Spleen (tissue), 11 donors: ENCODE data around the gene HMX3. TPM values are rescaled to one million over a fixed set of nuclear protein-coding genes. Genes with fewer than 3 reads are reported as not detected.

ENCODE experiments used
- DNase-seq: peaks from one replicate; pipeline ENCODE4 v3.0.0-alpha.2; 2020
- H3K27ac ChIP-seq, 8 donors: fragments of 200-600 bp; sonication (generic) in 7 of 8; 1 replicate in 4 of 8; 2 replicates in 4 of 8; pipeline versions ENCODE4 v1.5.0 to v1.8.0; 2016 to 2021; ENCODE audit warnings: inconsistent platforms in 4 of 8, mild to moderate bottlenecking in 4 of 8, moderate library complexity in 1 of 8
- H3K27me3 ChIP-seq, 7 donors: fragments of 200-600 bp; sonication (generic) in 6 of 7; replicated peaks in 1 of 7; 1 replicate in 4 of 7; 2 replicates in 3 of 7; pipeline versions ENCODE4 v1.5.0 to v1.8.0; 2016 to 2021; ENCODE audit warnings: inconsistent platforms in 3 of 7, mild to moderate bottlenecking in 1 of 7
- H3K36me3 ChIP-seq, 6 donors: fragments of 200-600 bp; sonication (generic) in 5 of 6; 1 replicate in 4 of 6; 2 replicates in 2 of 6; pipeline versions ENCODE4 v1.5.0 to v1.8.0; 2016 to 2021; ENCODE audit warnings: inconsistent platforms in 2 of 6
- H3K4me1 ChIP-seq, 6 donors: fragments of 200-600 bp; sonication (generic) in 5 of 6; 1 replicate in 3 of 6; 2 replicates in 3 of 6; pipeline versions ENCODE4 v1.5.0 to v1.8.0; 2016 to 2021; ENCODE audit warnings: inconsistent platforms in 3 of 6
- H3K4me3 ChIP-seq, 8 donors: fragments of 200-600 bp; sonication (generic) in 7 of 8; 1 replicate in 4 of 8; 2 replicates in 4 of 8; pipeline versions ENCODE4 v1.5.0 to v1.8.0; 2016 to 2021; ENCODE audit warnings: inconsistent platforms in 4 of 8, mild to moderate bottlenecking in 4 of 8, moderate library complexity in 2 of 8
- H3K9me3 ChIP-seq, 8 donors: fragments of 200-600 bp; sonication (generic) in 7 of 8; 1 replicate in 4 of 8; 2 replicates in 4 of 8; pipeline versions ENCODE4 v1.5.0 to v1.8.0; 2016 to 2021; ENCODE audit warnings: inconsistent platforms in 4 of 8
- POLR2A ChIP-seq, 3 donors: fragments of 450-650 bp; IDR thresholded peaks; one replicate each; pipeline ENCODE4 v1.5.1; 2017; ENCODE audit warnings: antibody characterized with exemption in 3 of 3, mild to moderate bottlenecking in 1 of 3
- POLR2AphosphoS5 ChIP-seq, 3 donors: sonication (generic); formaldehyde crosslinking; IDR thresholded peaks; one replicate each; pipeline ENCODE4 v1.5.1; 2017; ENCODE audit warnings: antibody characterized with exemption in 3 of 3
- WGBS, 5 donors: extraction: QIAGEN DNeasy Blood & Tissue Kit in 3 of 5; methylation state at CpG; one replicate each; pipeline versions ENCODE4 v1.1.5 to v1.1.7; 2013 to 2018; 5-methylcytosine and 5-hydroxymethylcytosine counted together
- intact Hi-C: fragments of 100-400 bp; cut with DNase I; formaldehyde crosslinking; loops from one replicate; pipeline ENCODE4 v1.15.0; 2023; ENCODE audit warnings: low total_unique reads
- polyA plus RNA-seq, 3 donors: library from polyadenylated mRNA; stranded (reverse); fragments of 200-250 nt; gene quantifications; one replicate each; pipeline ENCODE4 v1.2.1, GENCODE V29; 2013
- total RNA-seq, 7 donors: library from RNA; depleted of rRNA in 3 of 7; stranded (reverse); fragments of >200 nt in 3 of 7; fragmentation: NEBNext Ultra II Directional in 4 of 7; extraction: Animal tissue kit (Norgen Biotek cat#: 25700) in 4 of 7; gene quantifications; one replicate each; pipeline versions ENCODE4 v1.1.0 to v1.2.1, GENCODE V29; 2016 to 2021
- TF ChIP-seq, protein P1 (sequence below), 11 experiments: fragments of 200-600 bp in 7 of 11; fragments of 450-650 bp in 4 of 11; sonication (generic) in 4 of 11; IDR thresholded peaks in 8 of 11; conservative IDR thresholded peaks in 3 of 11; 1 replicate in 7 of 11; 2 replicates in 4 of 11; pipeline versions ENCODE4 v1.4.0 to v1.8.0; 2016 to 2021; ENCODE audit warnings: antibody characterized with exemption in 11 of 11, inconsistent platforms in 4 of 11, mild to moderate bottlenecking in 1 of 11
- donor health status: healthy with polysubstance abuse.
- donor health status: DM: no; HTN: no; CAD: no; lungs with moderate emphysema.
- donor health status: DM: no; HTN: no; CAD: no.
- donor health status: Bipolar disorder and iron deficiency.
- donor health status: healthy.
- donor health status: DM: no; HTN: no; CAD: no.
- donor health status: DM: yes; HTN: yes; CAD: no.

The HMX3 gene
- total and polyA plus RNA-seq, 10 donors, result not detected

DNA sequence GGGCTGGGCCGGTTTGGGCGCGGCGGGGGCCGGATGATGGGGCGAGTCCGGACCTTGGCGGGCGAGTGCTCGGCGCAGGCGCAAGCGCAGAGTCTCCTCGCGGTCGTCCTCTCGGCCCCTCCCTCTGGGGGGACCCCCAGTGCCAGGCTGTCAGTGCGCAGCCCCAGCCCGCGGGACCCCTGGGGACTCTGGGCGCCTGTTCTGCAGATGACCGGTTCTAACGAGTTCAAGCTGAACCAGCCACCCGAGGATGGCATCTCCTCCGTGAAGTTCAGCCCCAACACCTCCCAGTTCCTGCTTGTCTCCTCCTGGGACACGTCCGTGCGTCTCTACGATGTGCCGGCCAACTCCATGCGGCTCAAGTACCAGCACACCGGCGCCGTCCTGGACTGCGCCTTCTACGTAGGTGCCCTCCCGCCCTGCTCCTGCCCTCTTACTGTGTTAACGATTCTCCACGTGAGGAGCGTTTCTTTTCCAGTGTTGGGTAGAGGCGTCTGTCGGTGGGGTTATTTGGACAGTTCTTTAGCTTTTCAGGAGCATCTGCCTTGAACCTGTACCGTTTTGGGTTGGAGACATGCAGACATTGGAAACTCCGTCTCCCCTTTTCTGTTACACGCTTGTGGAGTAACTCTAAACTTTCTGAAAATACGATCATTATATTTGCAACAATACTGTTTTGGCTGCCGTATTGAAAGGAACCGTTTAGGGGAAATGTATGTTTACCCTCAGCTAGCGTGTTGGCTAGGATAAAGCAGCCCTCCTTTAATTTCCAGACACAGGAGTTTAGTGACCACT, 19.1 kb downstream of the HMX3 start:
- Histone ChIP-seq H3K9me3 (no peaks in the 10 kb centered on the region), H3K36me3 (peaks cover 0 to 44% (median 24%) of the 10 kb centered on the region in 6 donors), H3K4me3 (peak overlapping the region; percentile 88 to 97 (median 94)), H3K4me1 (peaks cover 32 to 77% (median 69%) of the 10 kb centered on the region in 6 donors), H3K27me3 (peaks cover 13 to 36% (median 30%) of the 10 kb centered on the region in 7 donors), H3K27ac (peak overlapping the region; percentile 91 to 97 (median 95))
- peak; percentile 95 for DNase-seq
- intact Hi-C loops, result loop anchor here (10.0 kb wide), 1 partner anchor 200 kb away; the partner anchor contains the start of gene C10orf88
- WGBS, 5 donors, result 6 to 14% (median 8%) methylated on average over 25 to 49 of the region's 49 CpGs
- TF ChIP-seq POLR2A (IDR thresholded peaks at IDR 0.05) (no peak), POLR2AphosphoS5 (IDR thresholded peaks at IDR 0.05) (no peak)
- TF ChIP-seq, protein P1, sequence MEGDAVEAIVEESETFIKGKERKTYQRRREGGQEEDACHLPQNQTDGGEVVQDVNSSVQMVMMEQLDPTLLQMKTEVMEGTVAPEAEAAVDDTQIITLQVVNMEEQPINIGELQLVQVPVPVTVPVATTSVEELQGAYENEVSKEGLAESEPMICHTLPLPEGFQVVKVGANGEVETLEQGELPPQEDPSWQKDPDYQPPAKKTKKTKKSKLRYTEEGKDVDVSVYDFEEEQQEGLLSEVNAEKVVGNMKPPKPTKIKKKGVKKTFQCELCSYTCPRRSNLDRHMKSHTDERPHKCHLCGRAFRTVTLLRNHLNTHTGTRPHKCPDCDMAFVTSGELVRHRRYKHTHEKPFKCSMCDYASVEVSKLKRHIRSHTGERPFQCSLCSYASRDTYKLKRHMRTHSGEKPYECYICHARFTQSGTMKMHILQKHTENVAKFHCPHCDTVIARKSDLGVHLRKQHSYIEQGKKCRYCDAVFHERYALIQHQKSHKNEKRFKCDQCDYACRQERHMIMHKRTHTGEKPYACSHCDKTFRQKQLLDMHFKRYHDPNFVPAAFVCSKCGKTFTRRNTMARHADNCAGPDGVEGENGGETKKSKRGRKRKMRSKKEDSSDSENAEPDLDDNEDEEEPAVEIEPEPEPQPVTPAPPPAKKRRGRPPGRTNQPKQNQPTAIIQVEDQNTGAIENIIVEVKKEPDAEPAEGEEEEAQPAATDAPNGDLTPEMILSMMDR (IDR thresholded peaks at IDR 0.05 in 8 of 11, conservative IDR thresholded peaks at IDR 0.05 in 3 of 11), result no peak

DNA sequence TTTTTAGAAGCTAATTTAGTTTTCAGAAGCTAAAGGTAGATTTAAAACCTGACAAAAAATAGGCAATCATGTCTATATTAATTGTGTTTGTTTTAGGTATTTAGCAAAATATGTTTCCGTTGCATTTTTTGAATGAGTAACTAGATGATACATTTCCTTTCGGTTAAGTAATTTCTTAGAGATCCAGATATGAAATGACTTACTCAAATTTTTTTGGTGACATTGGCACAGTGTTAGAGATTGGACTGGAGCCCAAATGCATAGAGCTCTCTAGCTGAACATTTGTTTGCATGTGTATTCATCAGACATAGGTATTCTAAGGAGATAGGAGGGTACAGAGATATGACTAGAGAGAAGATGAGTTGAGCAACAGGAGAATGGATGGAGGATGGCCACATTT, 20.3 kb downstream of the HMX3 start:
- intact Hi-C loops, result loop anchor here (10.0 kb wide), 1 partner anchor 201 kb away; the partner anchor contains the start of gene C10orf88
- no peak overlapping the region for H3K27ac ChIP-seq
- no peak for DNase-seq
- H3K36me3 ChIP-seq, result peaks cover 0 to 56% (median 29%) of the 10 kb centered on the region in 6 donors
- H3K4me3 ChIP-seq, result peak overlapping the region in 1 of 8 donors; percentile 95
- peaks cover 29 to 77% (median 69%) of the 10 kb centered on the region in 6 donors for H3K4me1 ChIP-seq
- no peaks in the 10 kb centered on the region for H3K9me3 ChIP-seq
- 80 to 94% (median 87%) methylated on average over 2 of the region's 2 CpGs for WGBS, 5 donors
- H3K27me3 ChIP-seq, result peaks cover 4 to 25% (median 18%) of the 10 kb centered on the region in 7 donors
- TF ChIP-seq, protein P1 (IDR thresholded peaks at IDR 0.05 in 8 of 11, conservative IDR thresholded peaks at IDR 0.05 in 3 of 11), result no peak
- TF ChIP-seq POLR2AphosphoS5 (IDR thresholded peaks at IDR 0.05) (no peak), POLR2A (IDR thresholded peaks at IDR 0.05) (no peak)

DNA sequence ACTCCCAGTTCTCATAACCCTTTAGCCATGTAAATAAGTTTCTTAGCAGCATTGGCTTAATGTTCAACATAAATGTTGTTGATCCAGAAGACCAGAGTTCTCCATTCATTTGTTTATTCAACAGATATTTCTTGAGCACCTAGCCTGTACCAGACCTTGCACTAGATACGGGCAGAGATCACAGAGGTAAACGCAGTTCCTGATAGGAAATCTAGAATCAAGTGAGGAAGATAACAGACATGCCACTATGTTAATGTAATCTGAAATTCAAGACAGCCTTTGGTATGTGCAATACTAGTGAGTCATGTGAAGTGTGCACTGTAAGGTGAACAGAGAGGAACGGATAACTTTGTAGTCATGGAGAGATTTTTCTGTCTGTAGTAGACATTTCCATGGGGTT, 21.4 kb downstream of the HMX3 start:
- DNase-seq, result no peak
- Histone ChIP-seq H3K4me1 (peaks cover 25 to 80% (median 66%) of the 10 kb centered on the region in 6 donors), H3K4me3 (no peak overlapping the region), H3K27ac (no peak overlapping the region), H3K9me3 (no peaks in the 10 kb centered on the region), H3K27me3 (peaks cover 0 to 13% (median 8%) of the 10 kb centered on the region in 7 donors), H3K36me3 (peaks cover 0 to 67% (median 37%) of the 10 kb centered on the region in 6 donors)
- TF ChIP-seq POLR2A (IDR thresholded peaks at IDR 0.05) (no peak), POLR2AphosphoS5 (IDR thresholded peaks at IDR 0.05) (no peak)
- TF ChIP-seq, protein P1 (IDR thresholded peaks at IDR 0.05 in 8 of 11, conservative IDR thresholded peaks at IDR 0.05 in 3 of 11), result no peak
- intact Hi-C loops, result loop anchor here (10.0 kb wide), 1 partner anchor 202 kb away; the partner anchor contains the start of gene C10orf88
- WGBS, 5 donors, result 73 to 88% (median 81%) methylated on average over 3 of the region's 3 CpGs

GRCh38 chr10:123158682-123159081, 22.9 kb downstream of the HMX3 start:
- no peak overlapping the region for H3K4me3 ChIP-seq
- WGBS, 5 donors, result 83 to 98% (median 96%) methylated on average over 1 of the region's 1 CpG
- DNase-seq, result no peak
- no peaks in the 10 kb centered on the region for H3K9me3 ChIP-seq
- TF ChIP-seq, protein P1 (IDR thresholded peaks at IDR 0.05 in 8 of 11, conservative IDR thresholded peaks at IDR 0.05 in 3 of 11), result no peak
- TF ChIP-seq POLR2AphosphoS5 (IDR thresholded peaks at IDR 0.05) (no peak), POLR2A (IDR thresholded peaks at IDR 0.05) (no peak)
- no peak overlapping the region for H3K27ac ChIP-seq
- H3K36me3 ChIP-seq, result peaks cover 0 to 82% (median 52%) of the 10 kb centered on the region in 6 donors
- H3K27me3 ChIP-seq, result no peaks in the 10 kb centered on the region
- intact Hi-C loops, result loop anchor here (10.0 kb wide), 1 partner anchor 204 kb away; the partner anchor contains the start of gene C10orf88
- peaks cover 24 to 84% (median 65%) of the 10 kb centered on the region in 6 donors for H3K4me1 ChIP-seq
